Measurements from ENCODE around the gene ZNF83. TPM values are rescaled to one million over a fixed set of nuclear protein-coding genes. Genes with fewer than 3 reads are reported as not detected.
"Not testable (repeated sequence)": the region's sequence is repeated elsewhere in the genome, so short reads cannot be mapped to it uniquely, and the experiment has no call there.

The ZNF83 gene
- 10 to 100 TPM; 30.7 to 46.2 TPM for total RNA-seq

GRCh38 chr19:52637718-52638585 is at the start of gene ZNF83:
ZNF83 (minus strand) TSS chr19:52638355.
- Histone ChIP-seq H3K4me1 (peaks cover 20% of the 10 kb centered on the region), H3K36me3 (replicated peaks in 1 of 2; ENCODE audit: insufficient read depth in 1 of 2, low read depth in 2 of 2) (no peaks in the 10 kb centered on the region), H3K27me3 (no peaks in the 10 kb centered on the region), H3K9me3 (no peaks in the 10 kb centered on the region), H3K27ac (peak within 1 kb of the TSS; percentile 47 to 91 (median 78)), H3K4me3 (peak within 1 kb of the TSS; percentile 31 to 37)
- TF ChIP-seq CTCF (IDR thresholded peaks at IDR 0.05) = no peak
- TF ChIP-seq POLR2A (IDR thresholded peaks at IDR 0.05) = peak in 2 of 3 donors; percentile 72 to 73
- ATAC-seq (peak; percentile 97), DNase-seq (peak; percentile 94 to 97 (median 95))
- intact Hi-C loops (cut with DNase I) = no loop called here
- 0 to 1% methylated on average over 27 to 55 of the region's 55 CpGs for WGBS, 2 donors

GRCh38 chr19:52687684-52688083 is 49.5 kb upstream of the ZNF83 start:
- 79 to 84% methylated on average over 3 of the region's 3 CpGs for WGBS, 2 donors
- H3K9me3 ChIP-seq = no peaks in the 10 kb centered on the region
- TF ChIP-seq CTCF (IDR thresholded peaks at IDR 0.05) (no peak), POLR2A (IDR thresholded peaks at IDR 0.05) (no peak)
- H3K27me3 ChIP-seq = no peaks in the 10 kb centered on the region
- H3K4me1 ChIP-seq = peaks cover 41% of the 10 kb centered on the region
- DNase-seq (no peak), ATAC-seq (no peak)
- H3K27ac ChIP-seq = peak overlapping the region in 1 of 4 donors; percentile 14
- intact Hi-C loops (cut with DNase I) = no loop called here
- H3K4me3 ChIP-seq = no peak overlapping the region
- no peaks in the 10 kb centered on the region for H3K36me3 ChIP-seq (replicated peaks in 1 of 2; ENCODE audit: insufficient read depth in 1 of 2, low read depth in 2 of 2)

GRCh38 chr19:52685811-52686210 is 47.7 kb upstream of the ZNF83 start:
- H3K4me1 ChIP-seq = peaks cover 34% of the 10 kb centered on the region
- intact Hi-C loops (cut with DNase I) = no loop called here
- no peaks in the 10 kb centered on the region for H3K27me3 ChIP-seq
- ATAC-seq = no peak
- no peaks in the 10 kb centered on the region for H3K36me3 ChIP-seq (replicated peaks in 1 of 2; ENCODE audit: insufficient read depth in 1 of 2, low read depth in 2 of 2)
- no peak overlapping the region for H3K4me3 ChIP-seq
- peak overlapping the region in 3 of 4 donors; percentile 57 to 67 (median 65) for H3K27ac ChIP-seq
- no peak for TF ChIP-seq CTCF (IDR thresholded peaks at IDR 0.05)
- TF ChIP-seq POLR2A (IDR thresholded peaks at IDR 0.05) = no peak
- peak in 1 of 4 donors; percentile 9 for DNase-seq
- WGBS, 2 donors = 44 to 47% methylated on average over 1 of the region's 1 CpG
- H3K9me3 ChIP-seq = no peaks in the 10 kb centered on the region

GRCh38 chr19:52681216-52681615 is 43.1 kb upstream of the ZNF83 start:
- H3K4me1 ChIP-seq; H3K27me3 ChIP-seq; DNase-seq; ATAC-seq; H3K36me3 ChIP-seq (replicated peaks in 1 of 2; ENCODE audit: insufficient read depth in 1 of 2, low read depth in 2 of 2); H3K9me3 ChIP-seq; intact Hi-C loops (cut with DNase I); H3K27ac ChIP-seq; H3K4me3 ChIP-seq: not testable (repeated sequence)
- WGBS, 2 donors = 27 to 33% methylated on average over 1 of the region's 1 CpG

- Histone ChIP-seq H3K36me3 (replicated peaks in 1 of 2; ENCODE audit: insufficient read depth in 1 of 2, low read depth in 2 of 2) (no peaks in the 10 kb centered on the region), H3K9me3 (no peaks in the 10 kb centered on the region), H3K4me3 (no peak overlapping the region), H3K27me3 (no peaks in the 10 kb centered on the region), H3K4me1 (no peaks in the 10 kb centered on the region), H3K27ac (no peak overlapping the region)
- WGBS, 2 donors = 89 to 97% methylated on average over 5 of the region's 5 CpGs
- intact Hi-C loops (cut with DNase I) = no loop called here
- DNase-seq (no peak), ATAC-seq (no peak)
- no peak for TF ChIP-seq POLR2A (IDR thresholded peaks at IDR 0.05)
- no peak for TF ChIP-seq CTCF (IDR thresholded peaks at IDR 0.05)
These were observed 41.4 kb upstream of the ZNF83 start for GRCh38 chr19:52679598-52679997.

- H3K4me1 ChIP-seq; intact Hi-C loops (cut with DNase I); H3K36me3 ChIP-seq (replicated peaks in 1 of 2; ENCODE audit: insufficient read depth in 1 of 2, low read depth in 2 of 2); H3K27me3 ChIP-seq; H3K9me3 ChIP-seq; DNase-seq; H3K27ac ChIP-seq; H3K4me3 ChIP-seq; ATAC-seq: not testable (repeated sequence)
- 88 to 92% methylated on average over 4 to 6 of the region's 6 CpGs for WGBS, 2 donors
These were observed 37.1 kb upstream of the ZNF83 start for GRCh38 chr19:52675239-52675638.
